Measurements from ENCODE around the gene ADGRV1. TPM values are rescaled to one million over a fixed set of nuclear protein-coding genes. Genes with fewer than 3 reads are reported as not detected.
"Not testable (repeated sequence)": the region's sequence is repeated elsewhere in the genome, so short reads cannot be mapped to it uniquely, and the experiment has no call there.

Gene ADGRV1
- total RNA-seq, 4 donors from 2014 or later = 0.39 to 1.9 (median 1.00) TPM

DNA sequence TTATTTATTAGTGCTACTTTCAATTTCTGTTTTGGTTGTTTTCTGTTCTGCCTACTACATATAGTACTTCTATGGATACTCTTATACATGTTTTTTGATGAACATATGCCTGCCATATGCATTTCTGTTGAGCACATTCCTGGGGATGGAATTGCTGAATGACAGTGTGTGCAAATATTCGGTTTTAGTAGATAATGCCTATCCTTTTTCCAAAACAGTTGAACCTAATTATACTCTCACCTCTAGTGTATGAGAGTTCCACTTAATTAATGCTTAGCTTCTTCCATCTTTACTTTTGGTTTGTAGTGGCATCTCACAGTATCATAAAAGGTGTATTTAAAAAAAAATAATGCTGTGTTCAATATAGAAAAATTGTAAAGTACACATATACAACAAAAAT is 96.8 kb downstream of the ADGRV1 start:
- DNase-seq (ENCODE audit: low spot score in 2 of 2) = no peak
- no peak overlapping the region for H3K4me3 ChIP-seq
- no peaks in the 10 kb centered on the region for H3K9me3 ChIP-seq
- no peaks in the 10 kb centered on the region for H3K27me3 ChIP-seq
- no peaks in the 10 kb centered on the region for H3K36me3 ChIP-seq
- TF ChIP-seq, protein P1, sequence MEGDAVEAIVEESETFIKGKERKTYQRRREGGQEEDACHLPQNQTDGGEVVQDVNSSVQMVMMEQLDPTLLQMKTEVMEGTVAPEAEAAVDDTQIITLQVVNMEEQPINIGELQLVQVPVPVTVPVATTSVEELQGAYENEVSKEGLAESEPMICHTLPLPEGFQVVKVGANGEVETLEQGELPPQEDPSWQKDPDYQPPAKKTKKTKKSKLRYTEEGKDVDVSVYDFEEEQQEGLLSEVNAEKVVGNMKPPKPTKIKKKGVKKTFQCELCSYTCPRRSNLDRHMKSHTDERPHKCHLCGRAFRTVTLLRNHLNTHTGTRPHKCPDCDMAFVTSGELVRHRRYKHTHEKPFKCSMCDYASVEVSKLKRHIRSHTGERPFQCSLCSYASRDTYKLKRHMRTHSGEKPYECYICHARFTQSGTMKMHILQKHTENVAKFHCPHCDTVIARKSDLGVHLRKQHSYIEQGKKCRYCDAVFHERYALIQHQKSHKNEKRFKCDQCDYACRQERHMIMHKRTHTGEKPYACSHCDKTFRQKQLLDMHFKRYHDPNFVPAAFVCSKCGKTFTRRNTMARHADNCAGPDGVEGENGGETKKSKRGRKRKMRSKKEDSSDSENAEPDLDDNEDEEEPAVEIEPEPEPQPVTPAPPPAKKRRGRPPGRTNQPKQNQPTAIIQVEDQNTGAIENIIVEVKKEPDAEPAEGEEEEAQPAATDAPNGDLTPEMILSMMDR (IDR thresholded peaks at IDR 0.05) = no peak
- TF ChIP-seq EP300 (IDR thresholded peaks at IDR 0.05) (no peak), POLR2A (IDR thresholded peaks at IDR 0.05) (no peak)
- no peaks in the 10 kb centered on the region for H3K4me1 ChIP-seq
- no peak overlapping the region for H3K27ac ChIP-seq
- 73 to 86% methylated on average over 1 of the region's 1 CpG for WGBS, 2 donors

DNA sequence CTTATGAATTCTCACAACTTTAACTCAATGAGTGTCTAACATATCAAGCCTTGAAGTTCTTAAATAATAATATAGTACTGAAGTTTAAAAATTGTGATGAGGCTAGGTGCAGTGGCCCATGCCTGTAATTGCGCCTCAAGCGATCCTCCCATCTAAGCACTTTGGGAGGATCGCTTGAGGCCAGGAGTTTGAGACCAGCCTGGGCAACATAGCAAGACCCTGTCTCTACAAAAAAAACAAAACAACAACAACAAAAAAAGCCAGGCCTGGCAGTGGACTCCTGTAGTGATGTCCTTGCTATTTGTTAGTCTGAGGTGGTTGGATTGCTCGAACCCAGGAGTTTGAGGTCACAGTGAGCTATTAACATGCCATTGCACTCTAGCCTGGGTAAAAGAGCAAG is 98.4 kb downstream of the ADGRV1 start:
- Histone ChIP-seq H3K9me3 (no peaks in the 10 kb centered on the region), H3K4me3 (no peak overlapping the region), H3K27me3 (no peaks in the 10 kb centered on the region), H3K4me1 (no peaks in the 10 kb centered on the region), H3K36me3 (no peaks in the 10 kb centered on the region), H3K27ac (no peak overlapping the region)
- DNase-seq (ENCODE audit: low spot score in 2 of 2) = no peak
- TF ChIP-seq, protein P1 (IDR thresholded peaks at IDR 0.05) = no peak
- TF ChIP-seq POLR2A (IDR thresholded peaks at IDR 0.05) (no peak), EP300 (IDR thresholded peaks at IDR 0.05) (no peak)
- 60 to 92% methylated on average over 4 of the region's 4 CpGs for WGBS, 2 donors

DNA sequence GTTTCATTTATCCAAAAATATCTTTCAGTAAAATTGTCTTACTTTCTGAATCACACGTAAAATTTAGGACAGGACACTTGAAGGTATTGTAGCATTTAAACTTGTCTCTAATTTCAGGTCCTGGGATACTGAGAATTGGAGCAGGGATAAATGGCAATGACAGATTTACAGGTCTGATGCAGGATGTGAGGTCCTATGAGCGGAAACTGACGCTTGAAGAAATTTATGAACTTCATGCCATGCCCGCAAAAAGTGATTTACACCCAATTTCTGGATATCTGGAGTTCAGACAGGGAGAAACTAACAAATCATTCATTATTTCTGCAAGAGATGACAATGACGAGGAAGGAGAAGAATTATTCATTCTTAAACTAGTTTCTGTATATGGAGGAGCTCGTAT is 99.2 kb downstream of the ADGRV1 start:
- TF ChIP-seq EP300 (IDR thresholded peaks at IDR 0.05) = no peak
- TF ChIP-seq, protein P1 (IDR thresholded peaks at IDR 0.05) = no peak
- no peak for TF ChIP-seq POLR2A (IDR thresholded peaks at IDR 0.05)
- DNase-seq (ENCODE audit: low spot score in 2 of 2) = no peak
- 77 to 83% methylated on average over 6 of the region's 6 CpGs for WGBS, 2 donors
- Histone ChIP-seq H3K27me3 (no peaks in the 10 kb centered on the region), H3K36me3 (no peaks in the 10 kb centered on the region), H3K9me3 (no peaks in the 10 kb centered on the region), H3K27ac (no peak overlapping the region), H3K4me1 (no peaks in the 10 kb centered on the region), H3K4me3 (no peak overlapping the region)

DNA sequence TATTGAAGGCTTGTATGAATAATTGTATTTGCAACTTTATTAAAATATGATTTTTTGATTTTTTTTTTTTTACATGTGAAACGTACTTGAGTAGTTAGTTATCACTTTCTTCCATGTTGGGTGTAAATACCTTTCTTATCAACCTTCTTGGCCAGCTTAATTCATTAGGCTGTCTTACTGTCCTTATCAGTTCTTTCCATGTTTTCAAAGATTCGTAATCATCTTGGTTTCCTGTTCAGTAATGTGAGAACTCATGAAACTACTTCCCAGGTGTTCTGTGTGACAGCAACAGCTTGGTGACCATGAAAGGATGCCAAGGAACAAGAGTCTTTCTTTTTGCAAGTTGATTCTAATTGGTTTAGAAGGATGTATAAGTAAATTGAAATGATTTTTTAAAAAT is 100.0 kb downstream of the ADGRV1 start:
- Histone ChIP-seq H3K4me3 (no peak overlapping the region), H3K27ac (no peak overlapping the region), H3K4me1 (no peaks in the 10 kb centered on the region), H3K36me3 (no peaks in the 10 kb centered on the region), H3K27me3 (no peaks in the 10 kb centered on the region), H3K9me3 (no peaks in the 10 kb centered on the region)
- no peak for DNase-seq (ENCODE audit: low spot score in 2 of 2)
- TF ChIP-seq, protein P1 (IDR thresholded peaks at IDR 0.05) = no peak
- no peak for TF ChIP-seq POLR2A (IDR thresholded peaks at IDR 0.05)
- no peak for TF ChIP-seq EP300 (IDR thresholded peaks at IDR 0.05)
- WGBS, 2 donors = 68 to 85% methylated on average over 2 of the region's 2 CpGs

DNA sequence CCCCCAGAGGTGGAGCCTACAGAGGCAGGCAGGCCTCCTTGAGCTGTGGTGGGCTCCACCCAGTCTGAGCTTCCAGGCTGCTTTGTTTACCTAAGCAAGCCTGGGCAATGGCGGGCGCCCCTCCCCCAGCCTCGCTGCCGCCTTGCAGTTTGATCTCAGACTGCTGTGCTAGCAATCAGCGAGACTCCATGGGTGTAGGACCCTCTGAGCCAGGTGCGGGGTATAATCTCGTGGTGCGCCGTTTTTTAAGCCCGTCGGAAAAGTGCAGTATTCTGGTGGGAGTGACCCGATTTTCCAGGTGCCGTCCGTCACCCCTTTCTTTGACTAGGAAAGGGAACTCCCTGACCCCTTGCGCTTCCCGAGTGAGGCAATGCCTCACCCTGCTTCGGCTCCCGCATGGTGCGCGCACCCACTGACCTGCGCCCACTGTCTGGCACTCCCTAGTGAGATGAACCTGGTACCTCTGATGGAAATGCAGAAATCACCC is 109.5 kb downstream of the ADGRV1 start:
- not testable (repeated sequence) for H3K4me3 ChIP-seq; H3K9me3 ChIP-seq; H3K4me1 ChIP-seq; H3K27ac ChIP-seq; H3K36me3 ChIP-seq; H3K27me3 ChIP-seq; DNase-seq (ENCODE audit: low spot score in 2 of 2)
- WGBS, 2 donors = 78 to 88% methylated on average over 6 to 21 of the region's 21 CpGs

DNA sequence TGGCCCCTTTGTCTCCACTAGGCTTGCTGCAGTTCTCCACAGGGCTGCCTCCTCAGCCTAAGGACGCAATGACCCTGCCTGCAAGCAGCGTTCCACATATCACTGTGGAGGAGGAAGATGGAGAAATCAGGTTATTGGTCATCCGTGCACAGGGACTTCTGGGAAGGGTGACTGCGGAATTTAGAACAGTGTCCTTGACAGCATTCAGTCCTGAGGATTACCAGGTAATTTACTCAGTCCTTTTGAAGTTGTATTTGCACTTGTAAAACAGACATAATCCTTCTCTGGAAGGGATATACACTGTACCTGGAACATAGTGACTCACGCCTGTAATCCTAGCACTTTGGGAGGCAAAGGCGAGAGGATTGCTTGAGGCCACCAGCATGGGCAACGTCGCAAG is 116.6 kb downstream of the ADGRV1 start:
- H3K4me1 ChIP-seq = no peaks in the 10 kb centered on the region
- H3K27me3 ChIP-seq = no peaks in the 10 kb centered on the region
- 60 to 62% methylated on average over 8 of the region's 8 CpGs for WGBS, 2 donors
- H3K4me3 ChIP-seq = no peak overlapping the region
- H3K27ac ChIP-seq = no peak overlapping the region
- no peaks in the 10 kb centered on the region for H3K36me3 ChIP-seq
- no peak for TF ChIP-seq EP300 (IDR thresholded peaks at IDR 0.05)
- TF ChIP-seq POLR2A (IDR thresholded peaks at IDR 0.05) = no peak
- TF ChIP-seq, protein P1 (IDR thresholded peaks at IDR 0.05) = no peak
- no peaks in the 10 kb centered on the region for H3K9me3 ChIP-seq
- no peak for DNase-seq (ENCODE audit: low spot score in 2 of 2)

Data from tibial nerve (tissue), 4 donors.